Measurements from ENCODE around the gene HSD11B2. TPM values are rescaled to one million over a fixed set of nuclear protein-coding genes. Genes with fewer than 3 reads are reported as not detected.

HSD11B2 gene
- total and polyA plus RNA-seq, 3 donors from 2014 or later = 4.9 to 11.5 (median 7.7) TPM

GRCh38 chr16:67421030-67421429, 9.9 kb upstream of the HSD11B2 start:
- TF ChIP-seq POLR2A (IDR thresholded peaks at IDR 0.05) (no peak), CTCF (IDR thresholded peaks at IDR 0.05) (no peak)
- intact Hi-C loops (cut with DNase I; ENCODE audit: low total_unique reads) = no loop called here

DNA sequence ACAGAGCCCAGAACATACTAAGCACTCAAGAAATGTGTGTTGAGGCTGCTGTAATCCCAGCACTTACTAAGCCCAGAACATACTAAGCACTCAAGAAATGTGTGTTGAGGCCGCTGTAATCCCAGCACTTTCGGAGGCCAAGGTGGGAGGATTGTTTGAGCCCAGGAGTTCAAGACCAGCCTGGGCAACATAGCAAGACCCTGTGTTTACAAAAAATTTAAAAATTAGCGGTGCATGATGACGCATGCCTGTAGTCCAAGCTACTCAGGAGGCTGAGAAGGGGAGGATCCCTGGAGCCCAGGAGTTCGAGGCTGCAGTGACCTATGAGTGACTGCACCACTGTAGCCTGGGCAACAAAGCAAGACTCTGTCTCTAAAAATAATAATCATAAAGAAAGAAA, 7.9 kb upstream of the HSD11B2 start:
- Histone ChIP-seq H3K36me3 (ENCODE audit: low read depth, missing control alignments) (no peaks in the 10 kb centered on the region), H3K27me3 (no peaks in the 10 kb centered on the region), H3K9me3 (no peaks in the 10 kb centered on the region), H3K4me1 (peaks cover 10% of the 10 kb centered on the region), H3K4me3 (no peak overlapping the region), H3K27ac (no peak overlapping the region)
- TF ChIP-seq CTCF (IDR thresholded peaks at IDR 0.05) (no peak), POLR2A (IDR thresholded peaks at IDR 0.05) (no peak)
- WGBS, 2 donors = 89 to 90% methylated on average over 5 of the region's 5 CpGs
- intact Hi-C loops (cut with DNase I; ENCODE audit: low total_unique reads) = no loop called here
- no peak for DNase-seq

More at GRCh38 chr16:67421030-67421429, 9.9 kb upstream of the HSD11B2 start:
- Histone ChIP-seq H3K4me3 (no peak overlapping the region), H3K4me1 (peaks cover 18% of the 10 kb centered on the region), H3K9me3 (no peaks in the 10 kb centered on the region), H3K36me3 (ENCODE audit: low read depth, missing control alignments) (no peaks in the 10 kb centered on the region), H3K27ac (no peak overlapping the region), H3K27me3 (no peaks in the 10 kb centered on the region)
- WGBS, 2 donors = 80% methylated on average over 4 of the region's 4 CpGs
- DNase-seq = no peak

DNA sequence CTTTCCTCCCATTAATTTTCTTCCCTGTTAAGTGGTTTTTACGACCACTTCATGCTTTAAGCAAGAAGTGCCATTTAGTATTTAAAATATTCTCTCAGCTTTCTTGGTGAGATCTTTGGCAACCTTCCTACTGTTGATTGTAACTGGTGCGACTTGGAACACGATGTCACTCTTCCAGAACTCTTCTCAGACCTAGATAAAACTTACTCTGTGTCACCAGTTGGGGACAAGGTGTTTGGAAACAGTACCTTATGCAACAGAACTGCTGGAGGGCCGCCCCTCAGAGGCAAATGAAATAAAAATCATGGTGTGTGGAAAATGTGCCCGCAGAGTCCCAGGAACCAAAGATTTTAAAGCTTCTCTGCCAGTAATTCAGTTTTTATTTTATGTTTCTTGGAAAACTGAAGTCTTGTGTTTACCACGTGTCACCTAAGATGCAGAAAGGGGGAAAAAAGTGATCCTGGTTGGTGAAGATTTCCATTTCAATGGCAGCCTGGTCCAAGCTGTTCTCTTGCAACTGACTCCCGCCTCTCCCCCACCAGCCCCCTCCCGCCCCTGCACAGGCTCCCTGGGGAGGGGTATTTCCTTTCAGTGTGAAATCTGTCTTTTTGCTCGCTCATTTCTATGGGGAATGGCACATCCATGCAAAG, 7.2 kb upstream of the HSD11B2 start:
- Histone ChIP-seq H3K9me3 (no peaks in the 10 kb centered on the region), H3K4me3 (no peak overlapping the region), H3K27ac (no peak overlapping the region), H3K27me3 (no peaks in the 10 kb centered on the region), H3K36me3 (ENCODE audit: low read depth, missing control alignments) (no peaks in the 10 kb centered on the region), H3K4me1 (peaks cover 14% of the 10 kb centered on the region)
- DNase-seq = no peak
- TF ChIP-seq CTCF (IDR thresholded peaks at IDR 0.05) (no peak), POLR2A (IDR thresholded peaks at IDR 0.05) (no peak)
- intact Hi-C loops (cut with DNase I; ENCODE audit: low total_unique reads) = no loop called here
- WGBS, 2 donors = 39 to 47% methylated on average over 9 of the region's 9 CpGs

- intact Hi-C loops (cut with DNase I; ENCODE audit: low total_unique reads) = no loop called here
Observed at GRCh38 chr16:67424261-67424615, 6.7 kb upstream of the HSD11B2 start.

More at GRCh38 chr16:67424261-67424615, 6.7 kb upstream of the HSD11B2 start:
- WGBS, 2 donors = 55 to 78% methylated on average over 5 of the region's 5 CpGs
- Histone ChIP-seq H3K4me1 (peaks cover 14% of the 10 kb centered on the region), H3K27ac (no peak overlapping the region), H3K4me3 (no peak overlapping the region), H3K36me3 (ENCODE audit: low read depth, missing control alignments) (no peaks in the 10 kb centered on the region), H3K27me3 (no peaks in the 10 kb centered on the region), H3K9me3 (no peaks in the 10 kb centered on the region)
- no peak for TF ChIP-seq POLR2A (IDR thresholded peaks at IDR 0.05)
- no peak for TF ChIP-seq CTCF (IDR thresholded peaks at IDR 0.05)
- DNase-seq = no peak
